ENCODE measurements around the gene ZNF438.

GRCh38 chr10:31030260-31030659 lies 1.4 kb downstream of the ZNF438 start:
- no peak for TF ChIP-seq CTCF (conservative IDR thresholded peaks at IDR 0.05; ENCODE audit: low read depth, low read length)
- TF ChIP-seq MAZ (IDR thresholded peaks at IDR 0.05; ENCODE audit: borderline replicate concordance, low read depth, low read length): no peak
- no peak for TF ChIP-seq ELK1 (IDR thresholded peaks at IDR 0.05; ENCODE audit: borderline replicate concordance, low read depth, low read length)
- no peak for TF ChIP-seq USF2 (IDR thresholded peaks at IDR 0.05; ENCODE audit: low read depth, low read length)
- no peak for TF ChIP-seq POLR2A (IDR thresholded peaks at IDR 0.05; ENCODE audit: low read depth, low read length)
- TF ChIP-seq RAD21 (IDR thresholded peaks at IDR 0.05; ENCODE audit: low read length): no peak
- no peak for TF ChIP-seq FOS (IDR thresholded peaks at IDR 0.05; ENCODE audit: low read depth, low read length)
- no peak for TF ChIP-seq MXI1 (IDR thresholded peaks at IDR 0.05; ENCODE audit: borderline replicate concordance, low read depth, low read length)
- TF ChIP-seq CEBPB (IDR thresholded peaks at IDR 0.05; ENCODE audit: low read depth, low read length): no peak
- no peak for TF ChIP-seq RFX5 (IDR thresholded peaks at IDR 0.05; ENCODE audit: low read depth, low read length)
- no peak for TF ChIP-seq SMC3 (IDR thresholded peaks at IDR 0.05; ENCODE audit: low read depth, low read length)
